ENCODE data around the gene CCSER1.

Gene CCSER1

DNA sequence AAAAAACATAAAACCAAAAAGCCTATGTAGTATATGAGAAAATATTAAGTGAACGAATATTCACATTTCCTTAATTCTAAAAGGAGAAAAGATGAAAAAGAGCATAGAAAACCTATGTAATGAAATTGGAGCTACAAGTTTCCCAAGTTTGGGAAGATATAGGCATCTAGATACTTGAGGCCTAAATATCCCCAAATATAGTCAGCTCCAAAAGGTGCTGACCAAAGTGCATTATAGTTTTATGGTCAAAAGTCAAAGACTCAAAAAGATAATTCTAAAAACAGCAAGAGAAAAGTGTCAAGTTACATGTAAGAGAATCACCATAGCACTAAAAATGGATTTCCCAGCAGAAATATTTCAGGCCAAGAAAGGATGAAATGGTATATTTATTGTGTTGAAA lies 1502.9 kb downstream of the CCSER1 start:
- DNase-seq = no peak

DNA sequence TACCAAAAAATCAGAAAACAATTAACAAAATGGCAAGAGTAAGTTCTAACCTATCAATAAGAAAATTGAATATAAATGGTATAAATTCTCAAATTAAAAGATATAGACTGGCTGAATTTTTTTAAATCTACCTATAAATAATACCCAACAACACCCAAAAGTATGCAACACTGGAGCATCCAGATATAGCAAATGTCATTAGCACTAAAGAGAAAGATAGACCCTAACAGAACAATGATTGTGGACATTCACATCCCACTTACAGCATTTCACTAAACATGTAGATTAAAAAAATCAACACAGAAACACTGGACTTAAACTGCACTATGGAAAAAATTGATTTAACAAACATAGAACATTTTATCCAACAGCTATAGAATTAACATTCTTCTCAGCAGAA lies 1503.6 kb downstream of the CCSER1 start:
- DNase-seq = no peak

GRCh38 chr4:91631335-91631734 lies 1504.1 kb downstream of the CCSER1 start:
- DNase-seq = no peak

DNA sequence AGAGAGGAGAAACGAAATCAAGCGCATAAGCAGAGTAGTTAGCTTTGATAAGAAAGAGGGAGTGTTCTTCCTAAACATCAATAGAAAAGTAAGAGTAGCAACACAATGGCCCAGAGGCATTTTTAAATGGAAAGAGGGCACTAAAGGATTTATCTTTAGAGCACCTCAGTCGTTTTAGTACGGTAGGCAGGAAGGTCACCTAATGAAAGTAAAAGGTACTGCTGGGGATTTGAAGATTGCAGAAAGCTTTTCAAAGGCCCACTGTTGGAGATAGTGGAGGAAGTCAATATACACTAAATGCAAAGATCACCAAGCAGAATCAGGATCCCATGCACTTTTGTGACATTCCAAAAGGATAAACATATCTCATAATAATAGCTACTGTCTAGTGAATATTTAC lies 1508.9 kb downstream of the CCSER1 start:
- no peak for DNase-seq

All from inflammatory macrophage treated with lipopolysaccharide for 4 hours (primary cell).